Endothelial cell of umbilical vein (primary cell): ENCODE data around the gene GPNMB. TPM values are rescaled to one million over a fixed set of nuclear protein-coding genes. Genes with fewer than 3 reads are reported as not detected.

Experiments
- BruUV-seq: library from RNA; stranded (reverse); fragments of 400-500 nt; replicated peaks from 2 replicates; lab custom pipeline; 2021; lab: Mats Ljungman, UMichigan
- CTCF ChIA-PET: fragments of 300-600, 350-600 bp; sonication (Branson Sonifier 250); formaldehyde crosslinking; loops from one replicate; lab custom pipeline; 2021; ENCODE audit warnings: antibody characterized with exemption, inconsistent platforms; lab: Charles Lee
- POLR2A ChIA-PET: fragments of 300-600, 350-600 bp; sonication (Branson Sonifier 250); formaldehyde crosslinking; loops from one replicate; lab custom pipeline; 2021; ENCODE audit warnings: antibody characterized with exemption, inconsistent platforms; lab: Charles Lee
- DNase-seq: peaks from one replicate; pipeline ENCODE4 v3.0.0-alpha.2; 2011; ENCODE audit warnings: low read depth, low spot score
- FAIRE-seq: peaks from 2 replicates; lab custom pipeline; 2011; peaks lifted over from hg19 to GRCh38; lab: Jason Lieb, UNC
- H2AFZ ChIP-seq: 2 replicates; pipeline ENCODE4 v1.6.0; 2012; ENCODE audit warnings: low read depth, low read length, control low read depth, inconsistent platforms
- H3K27ac ChIP-seq: 2 replicates; pipeline ENCODE4 v1.5.1; 2011; ENCODE audit warnings: low read depth, mild to moderate bottlenecking, control low read depth, low read length, moderate library complexity; ENCODE audit not compliant: insufficient read depth
- H3K27me3 ChIP-seq, 2 experiments: 2 replicates each; pipeline versions ENCODE4 v1.6.0 to v1.6.1; 2011; ENCODE audit warnings: low read length in 2 of 2, mixed read lengths in 1 of 2; ENCODE audit not compliant: control insufficient read depth in 2 of 2, insufficient read depth in 2 of 2
- H3K36me3 ChIP-seq, 2 experiments: 2 replicates in 1 of 2; 3 replicates in 1 of 2; pipeline ENCODE4 v1.5.1; 2011; ENCODE audit warnings: low read length in 2 of 2, mild to moderate bottlenecking in 1 of 2, moderate library complexity in 1 of 2; ENCODE audit not compliant: control insufficient read depth in 2 of 2, insufficient read depth in 2 of 2; ENCODE audit errors: extremely low read depth in 1 of 2
- H3K4me1 ChIP-seq: 3 replicates; pipeline ENCODE4 v1.5.1; 2011; ENCODE audit warnings: mild to moderate bottlenecking, low read length; ENCODE audit not compliant: control insufficient read depth, insufficient read depth; ENCODE audit errors: extremely low read depth
- H3K4me2 ChIP-seq: 2 replicates; pipeline ENCODE4 v1.6.1; 2011; ENCODE audit warnings: low read length, control low read depth, mixed read lengths; ENCODE audit not compliant: insufficient read depth
- H3K4me3 ChIP-seq, 3 experiments: fragments of 200-600 bp in 1 of 3; sonication (generic), shearing (Covaris generic) in 1 of 3; replicated peaks in 1 of 3; 2 replicates each; pipeline ENCODE4 v1.5.1; 2011 to 2016; ENCODE audit warnings: control low read depth in 3 of 3, low read length in 3 of 3, mild to moderate bottlenecking in 2 of 3, inconsistent platforms in 1 of 3, low read depth in 1 of 3, moderate library complexity in 1 of 3; ENCODE audit not compliant: insufficient read depth in 1 of 3
- H3K79me2 ChIP-seq: 2 replicates; pipeline ENCODE4 v1.6.0; 2012; ENCODE audit warnings: low read length, inconsistent platforms; ENCODE audit not compliant: control insufficient read depth, insufficient read depth
- H3K9ac ChIP-seq: replicated peaks from 2 replicates; pipeline ENCODE3; 2011; ENCODE audit warnings: low read length, control low read depth; ENCODE audit not compliant: insufficient read depth; ENCODE audit errors: extremely low read depth
- H3K9me1 ChIP-seq: replicated peaks from 3 replicates; pipeline ENCODE4 v1.6.0; 2011; ENCODE audit warnings: mild to moderate bottlenecking, low read length; ENCODE audit not compliant: control insufficient read depth, insufficient read depth; ENCODE audit errors: extremely low read depth
- H3K9me3 ChIP-seq: replicated peaks from 2 replicates; pipeline ENCODE4 v1.5.1; 2012; ENCODE audit warnings: low read length, inconsistent platforms; ENCODE audit not compliant: control insufficient read depth, insufficient read depth
- H4K20me1 ChIP-seq: replicated peaks from 2 replicates; pipeline ENCODE3; 2011; ENCODE audit warnings: mild to moderate bottlenecking, low read length; ENCODE audit not compliant: control insufficient read depth, insufficient read depth; ENCODE audit errors: extremely low read depth
- EZH2 ChIP-seq: IDR thresholded peaks from 2 replicates; pipeline ENCODE4 v1.6.1; 2012; ENCODE audit warnings: borderline replicate concordance, low read depth, mild to moderate bottlenecking, moderate library complexity, low read length, inconsistent platforms; ENCODE audit not compliant: severe bottlenecking
- FOS ChIP-seq: IDR thresholded peaks from 2 replicates; pipeline ENCODE4 v1.6.1; 2011; ENCODE audit warnings: mild to moderate bottlenecking, low read length, moderate library complexity, borderline replicate concordance; ENCODE audit not compliant: insufficient read depth
- GATA2 ChIP-seq: IDR thresholded peaks from 2 replicates; pipeline ENCODE4 v1.7.0; 2011; ENCODE audit warnings: low read depth, mild to moderate bottlenecking, moderate library complexity, mixed read lengths, low read length; ENCODE audit not compliant: insufficient read length, insufficient read depth
- JUN ChIP-seq: IDR thresholded peaks from 2 replicates; pipeline ENCODE4 v1.6.1; 2011; ENCODE audit warnings: borderline replicate concordance, low read depth; ENCODE audit not compliant: insufficient read length, insufficient read depth
- MYC ChIP-seq: IDR thresholded peaks from one replicate; pipeline ENCODE4 v1.6.1; 2011; ENCODE audit warnings: mild to moderate bottlenecking, low read depth, low read length
- POLR2A ChIP-seq: IDR thresholded peaks from 2 replicates; pipeline ENCODE4 v1.6.1; 2012; ENCODE audit warnings: low read depth, mild to moderate bottlenecking, control low read depth, low read length
- dilution Hi-C: fragments of 300-500 bp; cut with MboI; formaldehyde crosslinking; loops from one replicate; pipeline ENCODE4 v1.15.0; 2019; ENCODE audit warnings: low sequenced_read_pairs; ENCODE audit not compliant: extremely low pct_ligation_motif_present
- intact Hi-C: fragments of 100-400 bp; cut with micrococcal nuclease; formaldehyde crosslinking; loops from one replicate; pipeline ENCODE4 v1.10.0; 2022
- polyA plus RNA-seq, 4 experiments: library from polyadenylated mRNA; depleted of rRNA in 3 of 4; stranded (reverse) in 3 of 4; unstranded in 1 of 4; fragments of >200 nt; gene quantifications; 2 replicates each; pipeline versions ENCODE4 v1.2.1 to v1.2.3, GENCODE V29; 2011 to 2012; ENCODE audit warnings: missing spikeins in 1 of 4
- total RNA-seq: library from RNA; stranded (reverse); gene quantifications from 2 replicates; pipeline ENCODE4 v1.2.3, GENCODE V29; 2021

Gene GPNMB
- total and polyA plus RNA-seq, 2 donors (not counting 3 experiments of a cell fraction or from before 2014, with no cell fraction given): 0.29 to 0.33 TPM

- no peak overlapping the region for H3K4me3 ChIP-seq
- H4K20me1 ChIP-seq: no peaks in the 10 kb centered on the region
- POLR2A ChIA-PET: no interaction called here
- no peak for FAIRE-seq
- no peaks in the 10 kb centered on the region for H3K4me1 ChIP-seq
- no peaks in the 10 kb centered on the region for H3K9me1 ChIP-seq
- H2AFZ ChIP-seq: no peak overlapping the region
- TF ChIP-seq POLR2A (no peak), GATA2 (no peak), JUN (no peak)
- no peak overlapping the region for H3K27ac ChIP-seq
- CTCF ChIA-PET: interaction anchor here (1.2 kb wide), 1 partner anchor 31 kb away, joined by 3 read pairs; no protein-coding TSS in a partner anchor
- no peaks in the 10 kb centered on the region for H3K27me3 ChIP-seq
- no peaks in the 10 kb centered on the region for H3K36me3 ChIP-seq
- no peak for DNase-seq
- BruUV-seq: no TSS peak
- dilution Hi-C loops (loop anchor here (25.0 kb wide), 1 partner anchor 227 kb away; no protein-coding TSS in a partner anchor), intact Hi-C loops (no loop called here)
- no peak overlapping the region for H3K4me2 ChIP-seq
- H3K9me3 ChIP-seq: no peaks in the 10 kb centered on the region
- H3K79me2 ChIP-seq: no peaks in the 10 kb centered on the region
- no peak overlapping the region for H3K9ac ChIP-seq
Measured at GRCh38 chr7:23284871-23285270, 38.3 kb downstream of the GPNMB start.

GRCh38 chr7:23285657-23286646, 39.4 kb downstream of the GPNMB start:
- ChIA-PET CTCF (interaction anchor here (1.0 to 1.5 kb wide), 2 partner anchors 13 to 72 kb away, joined by 3 to 4 read pairs; no protein-coding TSS in a partner anchor), POLR2A (no interaction called here)
- no peak for DNase-seq
- no peak overlapping the region for H2AFZ ChIP-seq
- H3K27ac ChIP-seq: no peak overlapping the region
- dilution Hi-C loops (loop anchor here (25.0 kb wide), 1 partner anchor 226 kb away; no protein-coding TSS in a partner anchor), intact Hi-C loops (no loop called here)
- no peak overlapping the region for H3K9ac ChIP-seq
- H3K36me3 ChIP-seq: no peaks in the 10 kb centered on the region
- no TSS peak for BruUV-seq
- no peaks in the 10 kb centered on the region for H3K27me3 ChIP-seq
- no peaks in the 10 kb centered on the region for H3K4me1 ChIP-seq
- no peaks in the 10 kb centered on the region for H3K79me2 ChIP-seq
- H3K9me3 ChIP-seq: no peaks in the 10 kb centered on the region
- no peaks in the 10 kb centered on the region for H3K9me1 ChIP-seq
- no peak overlapping the region for H3K4me3 ChIP-seq
- TF ChIP-seq EZH2: no peak
- no peak for TF ChIP-seq FOS
- no peak for TF ChIP-seq MYC
- no peak for TF ChIP-seq JUN
- no peaks in the 10 kb centered on the region for H4K20me1 ChIP-seq
- no peak overlapping the region for H3K4me2 ChIP-seq
- FAIRE-seq: no peak
